ENCODE measurements around the gene PRAMEF27.
"Not testable (repeated sequence)": the region's sequence is repeated elsewhere in the genome, so short reads cannot be mapped to it uniquely, and the experiment has no call there.

PRAMEF27 gene

DNA sequence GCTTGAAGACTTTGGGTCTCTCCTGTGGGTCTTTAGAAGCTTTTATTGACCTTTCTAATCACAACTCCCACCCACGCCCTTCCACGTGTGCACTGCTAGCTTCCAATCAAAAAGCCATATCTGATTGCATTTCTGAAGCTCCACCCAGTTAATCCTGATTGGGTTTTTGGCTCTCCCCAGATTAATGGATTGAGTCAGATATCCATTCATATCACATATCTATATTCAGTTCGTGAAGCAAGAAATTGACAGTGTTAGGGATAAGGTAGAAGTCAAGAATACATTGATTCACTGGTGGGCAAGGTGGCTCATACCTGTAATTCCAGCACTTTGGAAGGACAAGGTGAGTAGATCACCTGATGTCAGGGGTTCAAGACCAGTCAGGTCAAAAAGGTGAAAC is at the start of gene PRAMEF27:
TSS of gene PRAMEF27 (minus strand) at position 101 of the 400 bp plus-strand sequence. CDS start 2,916 bp downstream, outside the sequence.
- DNase-seq (ENCODE audit: low read depth in 1 of 2, low spot score in 1 of 2): not testable (repeated sequence)

DNA sequence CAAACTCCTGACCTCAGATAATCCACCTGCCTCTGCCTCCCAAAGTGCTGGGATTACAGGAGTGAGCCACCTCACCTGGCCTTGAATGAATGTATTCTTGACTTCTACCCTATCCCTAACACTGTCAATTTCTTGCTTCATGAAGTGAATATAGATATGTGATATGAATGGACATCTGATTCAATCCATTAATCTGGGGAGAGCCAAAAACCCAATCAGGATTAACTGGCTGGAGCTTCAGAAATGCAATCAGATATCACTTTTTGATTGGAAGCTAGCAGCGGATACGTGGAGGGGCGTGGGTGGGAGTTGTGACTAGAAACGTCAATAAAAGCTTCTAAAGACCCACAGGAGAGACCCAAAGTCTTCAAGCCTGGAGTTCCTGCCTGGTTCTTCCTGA is 14.1 kb upstream of the PRAMEF27 start, which contains the start of gene PRAMEF25:
TSS of gene PRAMEF25 (plus strand) at position 301 of the 400 bp plus-strand sequence. CDS start 2,920 bp downstream, outside the sequence.
- not testable (repeated sequence) for DNase-seq (ENCODE audit: low read depth in 1 of 2, low spot score in 1 of 2)

DNA sequence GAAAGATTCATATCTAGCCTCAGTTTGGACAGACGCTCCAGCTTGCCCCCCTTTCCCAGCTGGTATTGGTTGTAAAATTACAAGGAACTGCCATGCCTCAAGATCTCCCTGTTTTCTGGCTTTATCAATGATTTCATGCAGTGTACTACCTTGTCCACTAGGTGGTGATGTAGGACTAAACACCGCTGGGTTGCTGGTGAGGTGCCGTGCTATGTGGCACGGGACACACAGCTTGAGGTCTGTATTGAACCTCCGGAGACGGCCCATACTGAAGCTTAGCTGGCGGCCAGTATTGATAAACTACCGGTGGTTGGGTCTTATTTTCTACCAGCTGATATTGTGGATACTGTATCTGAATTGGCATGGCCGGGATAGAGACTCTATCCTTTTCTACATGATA is 36.5 kb downstream of the PRAMEF27 start:
- not testable (repeated sequence) for DNase-seq (ENCODE audit: low read depth in 1 of 2, low spot score in 1 of 2)

DNA sequence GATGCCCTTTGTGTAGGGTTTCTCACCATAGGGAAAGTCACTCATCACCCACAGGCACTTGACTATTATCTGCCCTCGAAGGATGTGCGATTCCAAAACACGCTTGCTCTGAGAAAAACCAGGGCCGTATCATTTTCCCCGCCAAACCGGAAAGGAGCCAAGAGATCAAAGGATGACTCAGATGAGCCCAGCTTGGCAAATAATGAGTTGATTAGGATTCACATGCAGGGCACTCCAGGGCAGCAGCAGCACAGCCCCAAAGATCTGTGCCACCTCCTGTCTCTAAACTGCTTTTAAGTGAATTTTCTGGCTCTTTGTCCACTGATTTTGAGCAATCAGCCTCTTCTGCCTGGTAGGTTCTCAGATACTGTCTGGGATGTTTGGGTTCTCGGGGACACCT is 44.4 kb downstream of the PRAMEF27 start:
- not testable (repeated sequence) for DNase-seq (ENCODE audit: low read depth in 1 of 2, low spot score in 1 of 2)

DNA sequence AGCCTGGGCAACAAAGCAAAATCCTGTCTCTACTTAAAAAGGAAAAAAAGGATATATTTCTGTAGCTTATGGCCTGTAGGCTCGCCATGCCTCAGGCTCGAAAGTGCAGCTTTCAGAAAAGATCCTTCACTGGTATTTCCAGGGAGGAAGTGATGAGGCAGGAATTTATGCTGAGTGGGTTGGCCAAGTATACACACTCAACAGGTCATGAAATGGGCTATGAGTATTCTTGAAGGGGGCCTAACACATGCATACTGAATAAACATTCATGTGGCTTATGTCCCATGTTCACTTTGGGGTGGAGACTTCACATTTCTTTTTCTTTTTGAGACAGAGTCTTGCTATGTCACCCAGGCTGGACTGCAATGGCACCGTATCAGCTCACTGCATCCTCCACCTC is 47.0 kb downstream of the PRAMEF27 start:
- DNase-seq (ENCODE audit: low read depth in 1 of 2, low spot score in 1 of 2): not testable (repeated sequence)

DNA sequence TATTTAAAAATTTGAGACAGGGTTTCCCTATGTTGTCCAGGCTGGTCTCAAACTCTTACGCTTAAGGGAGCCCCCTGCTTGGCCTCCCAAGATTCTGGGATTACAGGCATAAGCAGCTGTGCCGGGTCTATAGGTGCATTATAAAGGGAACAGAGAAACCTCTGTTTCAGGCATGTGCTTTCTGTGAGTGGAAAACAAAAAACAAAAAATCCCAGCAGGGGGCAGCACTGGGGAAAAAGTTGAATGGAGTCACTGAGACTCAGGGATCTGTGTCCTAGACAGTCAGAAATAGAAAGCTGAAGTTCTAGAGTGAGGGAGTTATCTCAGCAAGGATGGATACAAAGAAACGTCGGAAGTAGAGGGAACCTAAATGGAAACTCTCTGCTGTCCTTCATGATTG is 50.6 kb downstream of the PRAMEF27 start:
- not testable (repeated sequence) for DNase-seq (ENCODE audit: low read depth in 1 of 2, low spot score in 1 of 2)

All from stimulated activated CD4-positive, alpha-beta T cell treated with anti-CD3 and anti-CD28 coated beads, Interleukin-15, amount 100 ng/mL, for 1 hour (primary cell).